HG02981 (cell line): ENCODE data around the gene SPHK1.
A peak's percentile ranks its signal among the peaks of the same experiment; 100 is the strongest.
"Not testable (repeated sequence)": the region's sequence is repeated elsewhere in the genome, so short reads cannot be mapped to it uniquely, and the experiment has no call there.

ENCODE experiments used
- ATAC-seq: cut with Tn5 transposase; IDR thresholded peaks from one replicate; pipeline ENCODE4 v1.9.1; 2021; ENCODE audit warnings: mild to moderate bottlenecking, moderate library complexity; ENCODE audit not compliant: unreplicated experiment

Gene SPHK1

DNA sequence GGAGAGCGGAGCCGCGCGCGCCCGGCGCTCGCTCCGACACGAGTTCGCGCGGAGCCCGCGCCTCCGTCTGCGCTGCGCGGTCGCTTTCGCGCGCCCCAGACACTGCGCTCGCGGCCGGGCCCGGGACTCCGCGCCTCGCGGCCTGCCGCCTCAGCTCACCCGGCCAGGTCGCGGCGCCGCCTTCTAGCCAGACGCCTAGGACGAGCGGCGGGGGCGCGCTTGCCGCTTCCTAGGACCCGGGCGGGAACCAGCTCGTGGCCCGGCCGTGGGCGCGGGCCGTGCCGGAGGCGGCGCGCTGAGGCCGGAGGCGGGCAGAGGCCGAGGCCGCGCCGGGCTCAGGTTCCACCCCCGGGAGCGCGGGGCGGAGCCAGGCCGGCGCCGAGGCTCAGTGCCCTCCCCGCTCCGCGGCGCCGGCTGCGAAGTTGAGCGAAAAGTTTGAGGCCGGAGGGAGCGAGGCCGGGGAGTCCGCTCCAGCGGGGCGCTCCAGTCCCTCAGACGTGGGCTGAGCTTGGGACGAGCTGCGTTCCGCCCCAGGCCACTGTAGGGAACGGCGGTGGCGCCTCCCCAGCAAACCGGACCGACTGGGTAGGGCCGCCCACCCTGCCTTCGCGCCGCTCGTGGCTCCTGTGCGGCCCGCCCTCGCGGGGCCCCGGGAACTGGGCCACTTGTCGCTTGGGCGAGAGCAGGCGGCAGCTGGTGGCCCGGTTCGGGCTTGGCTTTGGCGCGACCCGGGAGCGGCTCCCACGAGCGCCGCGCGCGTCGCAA lies at the start of gene SPHK1:
Gene SPHK1, plus strand, starts transcription at position 388 of the 765 bp plus-strand sequence. CDS start 1,036 bp downstream, outside the sequence.
- peak; percentile 51 for ATAC-seq

- ATAC-seq, result no peak
Observed at GRCh38 chr17:76335716-76336381, 48.6 kb upstream of the SPHK1 start.

DNA sequence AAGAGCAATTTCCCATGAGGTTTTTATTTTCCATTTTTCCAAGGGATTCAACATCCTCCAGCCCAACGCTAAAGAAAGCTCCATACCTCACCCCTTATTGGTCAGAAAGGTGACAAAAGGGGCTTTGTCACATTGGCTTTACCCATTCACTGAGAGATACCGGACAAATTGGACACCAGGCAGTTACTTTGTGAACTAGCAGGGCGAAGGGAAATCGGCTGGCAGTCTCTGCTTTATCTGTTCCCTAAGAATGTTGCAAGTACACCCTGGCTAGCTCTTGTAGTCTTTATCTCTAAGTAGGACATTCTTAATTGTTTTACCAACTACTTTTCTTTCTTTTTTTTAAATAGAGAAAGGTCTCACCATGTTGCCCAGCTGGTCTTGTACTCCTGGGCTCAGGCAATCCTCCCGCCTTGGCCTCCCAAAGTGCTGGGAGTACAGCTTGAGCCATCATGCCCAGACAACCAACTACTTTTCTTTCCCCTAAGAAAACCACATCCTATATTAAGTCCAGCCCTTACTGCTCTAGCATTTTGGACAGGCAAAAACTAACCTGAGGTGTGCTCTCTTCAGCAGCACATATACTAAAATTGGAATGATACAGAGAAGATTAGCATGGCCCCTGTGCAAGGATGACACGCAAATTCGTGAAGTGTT lies 47.5 kb upstream of the SPHK1 start:
- no peak for ATAC-seq

DNA sequence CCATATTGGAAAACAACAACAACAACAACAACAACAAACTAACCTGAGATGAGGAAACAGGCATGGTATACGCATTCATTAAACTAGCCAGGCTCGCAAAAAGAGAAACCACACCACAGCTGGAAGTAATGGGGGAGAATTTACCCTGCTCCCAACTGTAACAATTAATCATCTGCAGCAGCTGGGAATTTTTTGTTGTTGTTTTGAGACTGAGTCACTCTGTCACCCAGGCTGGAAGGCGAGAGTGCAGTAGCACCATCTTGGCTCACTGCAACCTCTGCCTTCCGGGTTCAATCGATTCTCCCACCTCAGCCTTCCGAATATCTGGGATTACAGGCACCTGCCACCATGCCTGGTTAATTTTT lies 47.0 kb upstream of the SPHK1 start:
- ATAC-seq, result no peak

- ATAC-seq, result no peak
Observed at GRCh38 chr17:76341301-76341700, 43.1 kb upstream of the SPHK1 start.

DNA sequence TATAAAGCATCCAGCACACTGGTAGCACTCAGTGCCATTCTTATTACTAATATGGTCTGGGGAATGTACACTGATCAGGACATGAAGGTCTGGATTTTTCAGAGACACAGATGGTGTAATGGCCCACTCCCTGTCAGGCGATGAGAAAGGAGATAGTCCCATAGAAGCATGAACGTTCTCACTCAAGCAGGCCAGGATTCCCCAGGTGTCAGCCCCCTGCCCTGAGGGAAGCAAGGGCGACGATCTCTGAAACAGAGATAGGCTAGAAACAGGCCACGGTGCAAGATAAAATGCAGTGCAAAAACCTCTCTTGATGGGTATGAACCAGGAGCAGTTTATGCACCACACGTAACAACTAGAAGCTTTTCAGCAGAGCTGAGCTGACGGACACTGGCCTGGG lies 41.3 kb upstream of the SPHK1 start:
- no peak for ATAC-seq

DNA sequence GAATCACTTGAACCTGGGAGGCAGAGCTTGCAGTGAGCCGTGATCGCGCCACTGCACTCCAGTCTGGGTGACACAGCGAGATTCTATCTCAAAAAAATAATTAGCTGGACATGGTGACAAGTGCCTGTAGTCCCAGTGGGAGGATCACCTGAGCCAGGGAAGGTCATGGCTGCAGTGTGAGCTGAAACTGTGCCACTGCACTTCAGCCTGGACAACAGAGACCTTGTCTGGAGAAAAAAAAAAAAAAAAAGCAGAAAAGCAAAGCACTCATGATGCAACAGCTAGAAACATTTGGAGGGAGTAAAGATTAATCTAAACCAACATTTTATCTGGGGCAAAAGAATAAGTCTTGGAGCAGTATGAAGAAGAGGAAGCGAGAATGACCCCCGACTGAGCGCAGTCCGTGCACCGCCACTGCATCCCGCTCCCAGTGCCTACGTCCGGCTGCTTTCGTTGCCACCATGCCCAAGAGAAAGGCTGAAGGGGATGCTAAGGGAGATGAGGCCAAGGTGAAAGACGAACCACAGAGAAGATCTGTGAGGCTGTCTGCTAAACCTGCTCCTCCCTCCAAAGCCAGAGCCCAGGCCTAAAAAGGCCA lies 38.9 kb upstream of the SPHK1 start:
- no peak for ATAC-seq

GRCh38 chr17:76346936-76347335 lies 37.5 kb upstream of the SPHK1 start:
- ATAC-seq, result not testable (repeated sequence)

DNA sequence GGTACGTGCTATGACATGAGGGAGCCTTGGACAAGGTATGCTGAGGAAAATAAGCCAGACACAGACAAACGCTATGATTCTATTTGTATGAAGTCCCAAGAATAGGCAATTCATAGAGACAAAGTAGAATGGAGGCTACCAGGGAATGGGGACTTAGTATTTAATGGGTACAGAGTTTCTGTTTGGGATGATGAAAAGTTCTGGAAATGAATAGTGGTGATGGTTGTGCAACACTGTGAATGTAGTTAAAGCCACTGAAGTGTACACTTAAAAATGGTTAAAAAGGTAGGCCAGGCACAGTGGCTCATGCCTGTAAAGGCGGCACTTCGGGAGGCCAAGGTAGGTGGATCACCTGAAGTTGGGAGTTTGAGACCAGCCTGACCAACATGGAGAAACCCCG lies 33.9 kb upstream of the SPHK1 start:
- ATAC-seq, result no peak

GRCh38 chr17:76351526-76352071 lies 32.8 kb upstream of the SPHK1 start:
- ATAC-seq, result no peak

GRCh38 chr17:76353004-76353598 lies 31.3 kb upstream of the SPHK1 start:
- peak; percentile 14 for ATAC-seq

- peak; percentile 87 for ATAC-seq
Observed at GRCh38 chr17:76353599-76354316, 30.7 kb upstream of the SPHK1 start, which contains the start of gene PRPSAP1. TSS of gene PRPSAP1 (minus strand) at chr17:76353916. CDS start at chr17:76353703, 213 bp downstream.

GRCh38 chr17:76354317-76354729 lies 30.1 kb upstream of the SPHK1 start:
- ATAC-seq, result no peak

DNA sequence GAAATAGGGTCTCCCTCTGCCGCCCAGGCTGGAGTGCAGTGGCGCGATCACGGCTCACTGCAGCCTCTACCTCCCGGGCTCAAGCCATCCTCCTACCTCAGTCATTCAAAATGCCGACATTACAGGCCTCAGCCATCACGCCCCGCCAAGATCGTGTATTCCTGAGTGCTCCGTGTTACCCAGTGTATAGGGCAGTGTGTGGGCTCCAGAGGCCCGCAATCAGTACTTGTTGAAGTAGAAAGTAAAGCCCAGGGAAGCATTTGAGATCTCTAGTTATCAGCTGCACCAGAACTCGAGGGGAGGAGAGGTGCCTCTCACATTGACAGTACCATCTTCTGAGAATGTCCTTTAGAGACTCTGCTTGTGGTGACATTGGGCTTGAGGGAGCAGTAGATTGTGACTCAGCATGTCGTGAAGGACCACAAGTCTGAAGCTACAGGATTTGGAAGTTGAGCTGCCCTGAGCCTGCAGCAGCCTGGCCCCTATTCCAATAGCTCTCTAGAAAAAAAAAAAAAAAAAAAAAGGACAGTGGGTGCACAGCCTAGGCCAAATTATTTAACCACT lies 29.6 kb upstream of the SPHK1 start:
- ATAC-seq, result no peak

DNA sequence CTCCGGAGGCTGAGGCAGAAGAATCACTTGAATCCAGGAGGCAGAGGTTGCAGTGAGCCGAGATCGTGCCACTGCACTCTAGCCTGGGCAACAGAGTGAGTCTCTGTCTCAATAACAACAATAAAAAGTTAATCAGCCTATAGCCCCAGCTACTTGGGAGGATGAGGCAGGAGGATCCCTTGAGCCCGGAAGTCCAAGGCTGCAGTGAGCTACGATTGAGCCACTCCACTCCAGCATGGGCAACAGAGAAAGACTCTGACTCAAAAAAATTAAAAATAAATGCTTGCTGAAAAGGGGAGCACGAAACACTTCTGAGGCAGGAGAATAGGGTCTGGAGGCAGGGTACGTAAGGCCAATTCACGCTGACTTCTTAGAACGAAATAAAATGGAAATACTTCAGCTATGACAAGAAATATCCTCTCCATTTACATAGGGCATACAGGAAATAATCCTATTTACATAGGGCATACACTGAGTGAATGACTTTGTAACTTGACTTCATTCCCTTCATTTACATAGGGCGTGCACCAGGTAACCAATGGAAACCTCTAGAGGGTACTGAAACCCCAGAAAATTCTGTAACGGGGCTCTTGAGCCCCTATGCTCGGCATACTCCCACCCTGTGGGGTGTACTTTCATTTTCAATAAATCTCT lies 27.5 kb upstream of the SPHK1 start:
- ATAC-seq, result no peak

GRCh38 chr17:76357597-76358158 lies 26.7 kb upstream of the SPHK1 start:
- ATAC-seq, result no peak

DNA sequence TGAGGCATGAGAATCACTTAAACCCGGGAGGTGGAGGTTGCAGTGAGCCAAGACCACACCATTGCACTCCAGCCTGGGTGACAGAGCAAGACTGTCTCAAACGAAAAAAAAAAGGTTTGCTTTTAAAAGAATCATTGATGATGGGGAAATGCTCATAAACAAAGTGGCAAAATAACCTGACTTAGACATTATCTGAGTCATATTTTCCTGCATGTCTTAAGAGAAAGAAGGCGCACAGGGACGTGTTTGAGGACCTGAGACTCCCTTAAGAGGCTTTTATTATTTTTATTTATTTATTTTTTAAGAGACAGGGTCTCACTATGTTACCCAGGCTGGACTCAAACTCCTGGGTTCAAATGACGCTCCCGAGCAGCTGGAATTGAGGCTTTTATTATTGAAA lies 25.0 kb upstream of the SPHK1 start:
- ATAC-seq, result no peak

DNA sequence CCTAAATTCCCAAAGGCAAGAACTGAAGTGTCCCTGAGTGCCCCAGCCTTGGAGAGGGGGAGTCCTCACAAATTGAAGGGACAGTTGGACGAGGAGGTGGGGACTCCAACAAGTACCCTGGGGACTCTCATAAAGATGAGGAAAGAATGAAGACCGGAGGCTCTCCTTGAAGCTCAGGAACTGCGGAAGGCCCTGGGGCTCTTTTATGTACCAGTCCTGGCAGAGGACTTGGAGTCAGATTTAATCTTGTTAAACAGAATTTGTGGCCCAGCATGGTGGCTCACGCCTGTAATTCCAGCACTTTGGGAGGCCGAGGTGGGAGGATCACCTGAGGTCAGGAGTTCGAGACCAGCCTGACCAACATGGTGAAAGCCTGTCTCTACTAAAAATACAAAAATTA lies 24.6 kb upstream of the SPHK1 start:
- ATAC-seq, result not testable (repeated sequence)

- no peak for ATAC-seq
Observed at GRCh38 chr17:76360461-76360860, 23.9 kb upstream of the SPHK1 start.
